Breast epithelium (tissue), 4 donors: Measurements from ENCODE around the gene SELENOP. TPM values are rescaled to one million over a fixed set of nuclear protein-coding genes. Genes with fewer than 3 reads are reported as not detected.

Source experiments
- DNase-seq, 2 donors: peaks; one replicate each; pipeline ENCODE4 v3.0.0-alpha.2; 2019; ENCODE audit warnings: low spot score in 2 of 2
- H3K27ac ChIP-seq, 2 donors: fragments of 200-600 bp; sonication (generic) in 1 of 2; one replicate each; pipeline ENCODE4 v1.5.1; 2016 to 2019; ENCODE audit warnings: mild to moderate bottlenecking in 1 of 2
- H3K27me3 ChIP-seq, 2 donors: fragments of 200-600 bp; sonication (generic) in 1 of 2; one replicate each; pipeline versions ENCODE4 v1.5.1 to v1.6.0; 2017 to 2019; ENCODE audit warnings: control low read depth in 1 of 2, mild to moderate bottlenecking in 1 of 2
- H3K36me3 ChIP-seq: fragments of 200-600 bp; one replicate; pipeline ENCODE4 v1.5.1; 2019
- H3K4me1 ChIP-seq, 2 donors: fragments of 200-600 bp; sonication (generic); one replicate each; pipeline ENCODE4 v1.5.1; 2016 to 2019; ENCODE audit warnings: control low read depth in 1 of 2
- H3K4me3 ChIP-seq, 3 donors: fragments of 200-600 bp; sonication (generic); 1 replicate in 2 of 3; 2 replicates in 1 of 3; pipeline ENCODE4 v1.5.1; 2016 to 2019; ENCODE audit warnings: mild to moderate bottlenecking in 3 of 3, moderate library complexity in 2 of 3
- H3K9me3 ChIP-seq, 2 donors: fragments of 200-600 bp; sonication (generic) in 1 of 2; one replicate each; pipeline ENCODE4 v1.5.1; 2016 to 2019; ENCODE audit warnings: control low read depth in 1 of 2
- CTCF ChIP-seq, 3 donors: fragments of 450-650 bp; IDR thresholded peaks; one replicate each; pipeline ENCODE4 v1.5.1; 2016 to 2017; ENCODE audit warnings: antibody characterized with exemption in 3 of 3, mild to moderate bottlenecking in 3 of 3, moderate library complexity in 3 of 3
- POLR2A ChIP-seq: fragments of 450-650 bp; IDR thresholded peaks from one replicate; pipeline ENCODE4 v1.6.1; 2016; ENCODE audit warnings: antibody characterized with exemption, mild to moderate bottlenecking, moderate library complexity
- POLR2AphosphoS5 ChIP-seq, 3 donors: sonication (generic); formaldehyde crosslinking; IDR thresholded peaks; one replicate each; pipeline ENCODE4 v1.6.1; 2017; ENCODE audit warnings: antibody characterized with exemption in 3 of 3
- intact Hi-C: fragments of 100-400 bp; cut with DNase I; formaldehyde crosslinking; loops from one replicate; pipeline ENCODE4 v1.15.1; 2023; ENCODE audit warnings: low total_unique reads
- total RNA-seq, 3 donors: library from RNA; depleted of rRNA; stranded (reverse); fragments of >200 nt; gene quantifications; one replicate each; pipeline ENCODE4 v1.1.0, GENCODE V29; 2016

The SELENOP gene
- total RNA-seq, 3 donors from 2014 or later = 509 to 1,868 (median 1,002) TPM

- Histone ChIP-seq H3K27ac (no peak overlapping the region), H3K4me3 (no peak overlapping the region), H3K27me3 (no peaks in the 10 kb centered on the region), H3K9me3 (peaks cover 7 to 11% of the 10 kb centered on the region in 2 donors), H3K36me3 (no peaks in the 10 kb centered on the region), H3K4me1 (no peaks in the 10 kb centered on the region)
- TF ChIP-seq CTCF (IDR thresholded peaks at IDR 0.05) = no peak
- no peak for TF ChIP-seq POLR2A
- no peak for TF ChIP-seq POLR2AphosphoS5 (IDR thresholded peaks at IDR 0.05)
- no peak for DNase-seq
- intact Hi-C loops = no loop called here
Measured at GRCh38 chr5:42784132-42784531, 27.6 kb downstream of the SELENOP start.

GRCh38 chr5:42781584-42781983 is 30.1 kb downstream of the SELENOP start:
- H3K4me3 ChIP-seq = no peak overlapping the region
- no peaks in the 10 kb centered on the region for H3K27me3 ChIP-seq
- no peak overlapping the region for H3K27ac ChIP-seq
- TF ChIP-seq POLR2AphosphoS5 (IDR thresholded peaks at IDR 0.05) (no peak), POLR2A (no peak), CTCF (IDR thresholded peaks at IDR 0.05) (no peak)
- no peaks in the 10 kb centered on the region for H3K4me1 ChIP-seq
- no peaks in the 10 kb centered on the region for H3K9me3 ChIP-seq
- DNase-seq = no peak
- intact Hi-C loops = no loop called here
- no peaks in the 10 kb centered on the region for H3K36me3 ChIP-seq

- H3K27ac ChIP-seq = no peak overlapping the region
- no peak for DNase-seq
- no peaks in the 10 kb centered on the region for H3K9me3 ChIP-seq
- H3K4me3 ChIP-seq = no peak overlapping the region
- H3K27me3 ChIP-seq = no peaks in the 10 kb centered on the region
- no peaks in the 10 kb centered on the region for H3K36me3 ChIP-seq
- no peaks in the 10 kb centered on the region for H3K4me1 ChIP-seq
- intact Hi-C loops = no loop called here
- TF ChIP-seq CTCF (IDR thresholded peaks at IDR 0.05) = no peak
- TF ChIP-seq POLR2AphosphoS5 (IDR thresholded peaks at IDR 0.05) = no peak
Measured at GRCh38 chr5:42779083-42779482, 32.6 kb downstream of the SELENOP start.

- Histone ChIP-seq H3K4me1 (no peaks in the 10 kb centered on the region), H3K9me3 (no peaks in the 10 kb centered on the region), H3K4me3 (peak overlapping the region in 2 of 3 donors; percentile 1 to 36), H3K36me3 (no peaks in the 10 kb centered on the region), H3K27ac (no peak overlapping the region), H3K27me3 (no peaks in the 10 kb centered on the region)
- no peak for DNase-seq
- intact Hi-C loops = loop anchor here (5.0 kb wide), 1 partner anchor 250 kb away; no protein-coding TSS in a partner anchor
- TF ChIP-seq POLR2A (no peak), CTCF (IDR thresholded peaks at IDR 0.05) (no peak), POLR2AphosphoS5 (IDR thresholded peaks at IDR 0.05) (no peak)
Measured at GRCh38 chr5:42772265-42772993, 39.3 kb downstream of the SELENOP start.

- intact Hi-C loops = loop anchor here (5.0 kb wide), 1 partner anchor 248 kb away; no protein-coding TSS in a partner anchor
- no peak for DNase-seq
- TF ChIP-seq POLR2AphosphoS5 (IDR thresholded peaks at IDR 0.05) = no peak
- no peak for TF ChIP-seq CTCF (IDR thresholded peaks at IDR 0.05)
- no peak for TF ChIP-seq POLR2A
- Histone ChIP-seq H3K36me3 (no peaks in the 10 kb centered on the region), H3K9me3 (no peaks in the 10 kb centered on the region), H3K4me1 (no peaks in the 10 kb centered on the region), H3K27ac (no peak overlapping the region), H3K4me3 (no peak overlapping the region), H3K27me3 (no peaks in the 10 kb centered on the region)
Measured at GRCh38 chr5:42770003-42770402, 41.7 kb downstream of the SELENOP start.
